Gastrocnemius medialis (tissue), 4 donors: ENCODE data around the gene SERTAD2.

ENCODE experiments used
- CTCF ChIP-seq, 5 experiments: fragments of 450-650 bp in 3 of 5; fragments of 200-600 bp in 2 of 5; sonication (generic) in 2 of 5; IDR thresholded peaks in 4 of 5; conservative IDR thresholded peaks in 1 of 5; 1 replicate in 4 of 5; 2 replicates in 1 of 5; pipeline ENCODE4 v1.5.1; 2016 to 2019; ENCODE audit warnings: antibody characterized with exemption in 5 of 5, mild to moderate bottlenecking in 3 of 5, moderate library complexity in 3 of 5
- POLR2A ChIP-seq, 2 donors: fragments of 450-650 bp; IDR thresholded peaks; one replicate each; pipeline ENCODE4 v1.6.1; 2017; ENCODE audit warnings: antibody characterized with exemption in 2 of 2, mild to moderate bottlenecking in 2 of 2, moderate library complexity in 2 of 2

- TF ChIP-seq POLR2A (IDR thresholded peaks at IDR 0.05) (no peak), CTCF (IDR thresholded peaks at IDR 0.05 in 4 of 5, conservative IDR thresholded peaks at IDR 0.05 in 1 of 5) (no peak)
These were observed 43.8 kb upstream of the SERTAD2 start for GRCh38 chr2:64697297-64698176.
